Bone marrow (tissue), 2 donors: Measurements from ENCODE around the gene FAM200C.

Source experiments
- DNase-seq, 2 donors: peaks; one replicate each; lab custom pipeline; 2025; lab: John Stamatoyannopoulos, UW

FAM200C gene

GRCh38 chr5:160399402-160400353 is at the start of gene FAM200C:
Gene FAM200C, minus strand, starts transcription at chr5:160400054. Its CDS starts 4,564 bp downstream, at chr5:160395490.
- peak; percentile 45 to 81 for DNase-seq

GRCh38 chr5:160449458-160449857 is 49.6 kb upstream of the FAM200C start:
- DNase-seq = no peak

DNA sequence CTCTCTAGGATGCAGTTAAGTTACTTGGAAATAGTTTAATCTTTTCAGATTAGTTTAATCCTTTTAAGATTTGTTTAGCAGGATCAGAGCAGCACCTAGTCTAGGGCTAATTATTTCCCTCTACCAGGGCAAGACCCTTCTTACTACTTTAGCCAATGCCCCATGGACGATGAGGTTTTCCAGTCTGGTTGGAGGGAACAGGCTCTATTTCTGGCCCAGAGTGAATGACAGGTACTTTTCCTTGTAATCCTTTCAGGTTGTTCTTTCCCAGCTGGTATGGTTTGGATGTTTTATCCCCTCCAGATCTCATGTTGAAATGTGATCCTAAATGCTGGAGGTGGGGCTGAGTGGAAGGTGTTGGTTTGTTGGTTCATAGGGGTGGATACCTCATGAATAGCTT is 49.0 kb upstream of the FAM200C start:
- DNase-seq = no peak

DNA sequence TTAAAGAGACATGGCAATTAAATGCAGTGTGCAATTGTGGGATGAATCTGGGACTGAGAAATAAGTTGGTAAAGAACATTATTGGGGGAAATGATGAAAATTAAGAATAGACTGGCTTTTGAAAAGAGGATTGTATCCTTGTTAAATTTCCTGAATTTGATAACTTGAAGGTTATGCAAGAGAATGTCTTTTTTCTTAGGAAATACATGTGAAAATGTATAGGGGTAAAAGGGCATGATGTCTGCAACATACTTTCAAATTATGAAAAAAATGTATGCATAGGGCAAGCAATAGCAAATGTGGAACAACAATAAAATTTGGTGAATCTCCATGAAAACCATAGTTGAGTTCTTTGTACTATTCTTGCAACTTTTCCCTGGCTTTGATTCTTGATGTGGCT is 45.9 kb upstream of the FAM200C start:
- DNase-seq = no peak

GRCh38 chr5:160445132-160445531 is 45.3 kb upstream of the FAM200C start:
- no peak for DNase-seq

- no peak for DNase-seq
Measured at GRCh38 chr5:160444407-160444806, 44.6 kb upstream of the FAM200C start.

DNA sequence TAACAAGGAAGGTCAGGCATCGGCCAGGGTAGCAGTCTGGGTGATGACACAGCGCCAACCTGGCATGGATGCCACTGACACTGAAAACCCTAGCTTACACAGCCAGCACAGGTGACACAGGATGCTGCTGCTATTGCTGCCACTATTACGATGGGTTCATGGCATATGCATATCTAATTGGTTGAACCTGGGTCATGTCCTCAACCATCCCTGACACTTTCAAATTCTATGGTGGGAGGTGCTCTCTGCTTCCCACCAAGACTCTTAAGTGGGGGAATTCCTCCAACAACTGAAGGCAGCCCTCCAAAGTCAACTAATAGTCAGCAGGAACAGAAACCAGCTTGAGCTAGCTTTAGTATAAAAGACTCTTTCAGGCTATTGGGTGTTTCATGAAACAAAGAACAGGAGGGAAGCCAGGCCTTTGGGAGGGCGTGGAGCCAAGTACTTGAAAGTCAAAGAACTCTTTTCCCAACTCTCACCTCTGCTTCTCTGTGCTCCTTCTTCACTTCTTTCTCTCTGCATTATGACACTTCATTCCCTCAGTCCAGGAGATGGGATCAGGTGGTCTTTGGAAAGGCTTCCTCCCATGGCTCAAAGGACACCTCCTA is 43.1 kb upstream of the FAM200C start:
- DNase-seq = no peak

DNA sequence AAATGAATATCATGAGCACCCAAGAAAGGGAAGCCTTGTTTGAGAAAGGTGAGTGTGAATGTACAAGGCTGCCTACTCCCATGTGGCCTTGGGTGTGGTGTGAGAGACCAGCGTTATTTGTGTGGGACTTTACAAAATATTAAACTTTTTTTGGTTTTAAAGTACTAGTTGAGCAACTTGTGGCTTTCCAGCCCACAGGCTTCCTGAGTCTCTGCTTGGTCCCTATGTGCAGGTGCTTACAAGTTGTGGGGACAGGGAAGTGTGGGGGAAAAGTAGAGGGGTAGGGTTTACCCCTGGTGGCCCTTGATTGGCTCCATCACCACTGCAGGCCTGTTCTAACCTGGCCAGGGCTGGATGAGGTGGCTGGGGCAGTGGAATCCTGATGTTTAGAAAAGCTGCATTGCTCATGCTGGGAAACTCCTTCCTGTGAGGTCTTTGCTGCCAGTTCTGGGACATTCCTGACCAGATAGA is 41.5 kb upstream of the FAM200C start:
- no peak for DNase-seq

- peak; percentile 81 to 84 for DNase-seq
Measured at GRCh38 chr5:160439205-160439600, 39.3 kb upstream of the FAM200C start.

DNA sequence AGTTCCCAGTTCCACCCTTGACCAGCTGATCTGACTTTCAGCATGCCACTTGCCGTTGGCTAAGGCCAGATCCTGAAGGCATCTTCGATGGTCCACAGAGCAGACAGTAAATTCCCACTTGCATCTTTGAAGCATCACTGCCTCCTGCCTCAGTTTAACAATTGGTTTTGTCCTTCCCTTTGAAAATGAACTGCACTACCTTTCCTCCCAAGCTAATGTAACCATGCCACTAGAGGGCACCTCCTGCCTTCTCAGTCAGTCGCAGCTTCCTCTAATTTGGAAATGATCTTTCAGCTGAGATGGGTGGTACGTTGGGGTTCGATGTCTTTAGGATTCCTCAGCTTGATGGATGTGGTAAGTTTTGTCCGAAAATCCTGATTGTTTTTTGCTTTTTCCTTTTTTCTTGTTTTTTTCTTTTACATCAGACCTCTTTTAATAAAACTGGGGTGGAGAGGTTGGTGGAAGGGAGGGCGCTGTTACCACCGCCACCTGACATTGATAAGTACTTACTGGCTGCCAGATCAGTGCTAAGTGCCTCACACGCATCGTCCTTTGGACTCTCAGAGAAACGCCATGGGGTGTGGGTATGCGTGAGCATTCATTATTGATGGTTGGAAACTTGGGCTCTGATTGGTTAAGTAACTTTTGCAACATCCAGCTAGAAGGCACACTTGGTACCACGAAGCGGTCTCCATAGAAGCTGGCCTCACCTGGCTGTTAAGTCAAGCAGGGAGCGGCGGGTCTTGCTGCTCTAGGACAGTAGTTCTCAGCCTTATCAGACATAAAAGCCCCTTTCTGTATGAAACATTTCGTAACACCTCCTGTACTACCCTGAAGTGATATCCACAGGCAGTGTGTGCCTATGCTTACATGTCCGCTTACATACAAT is 38.7 kb upstream of the FAM200C start:
- peak; percentile 54 to 67 for DNase-seq

DNA sequence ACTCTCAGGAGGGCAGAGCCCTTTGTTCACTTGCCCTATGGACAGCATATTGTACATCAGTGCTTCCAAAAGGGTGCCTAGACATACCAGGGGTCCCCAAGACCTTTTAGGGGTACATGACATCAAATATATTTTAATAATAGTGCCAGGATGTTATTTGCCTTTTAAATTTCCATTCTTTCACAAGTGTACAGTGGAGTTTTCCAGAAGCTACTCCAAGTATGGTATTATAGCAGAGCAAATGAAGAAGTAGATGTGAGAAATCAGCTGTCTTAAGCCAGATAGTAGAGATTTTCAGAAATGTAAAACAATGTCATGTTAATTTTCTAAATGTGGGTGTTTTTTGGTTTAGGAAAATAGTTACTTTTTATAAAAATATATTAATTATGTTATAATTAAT is 37.4 kb upstream of the FAM200C start:
- DNase-seq = no peak

GRCh38 chr5:160436661-160437060 is 36.8 kb upstream of the FAM200C start:
- peak in 1 of 2 donors; percentile 49 for DNase-seq

GRCh38 chr5:160436017-160436416 is 36.2 kb upstream of the FAM200C start:
- no peak for DNase-seq

GRCh38 chr5:160435532-160435931 is 35.7 kb upstream of the FAM200C start:
- DNase-seq = no peak

- DNase-seq = no peak
Measured at GRCh38 chr5:160434022-160434531, 34.2 kb upstream of the FAM200C start.

DNA sequence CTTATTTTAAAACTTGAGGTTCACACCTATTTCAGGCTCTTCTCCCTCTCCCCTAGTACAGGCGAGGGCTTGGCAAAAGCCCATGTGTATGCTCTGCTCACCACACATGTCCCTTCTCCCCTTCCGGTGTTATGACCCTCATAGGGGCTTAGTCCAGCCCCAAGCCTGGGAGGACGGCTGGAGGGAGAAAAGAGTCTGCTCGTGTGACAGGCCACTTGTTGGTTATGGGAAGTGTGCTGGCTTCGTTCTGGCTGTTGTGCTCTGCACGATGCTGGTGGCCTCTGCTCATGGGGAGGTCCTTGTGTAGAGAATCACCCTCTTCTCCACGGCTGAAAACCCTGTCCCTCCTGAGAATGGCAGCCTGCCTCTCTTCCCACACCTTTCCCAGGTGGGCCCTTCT is 32.9 kb upstream of the FAM200C start:
- DNase-seq = no peak

DNA sequence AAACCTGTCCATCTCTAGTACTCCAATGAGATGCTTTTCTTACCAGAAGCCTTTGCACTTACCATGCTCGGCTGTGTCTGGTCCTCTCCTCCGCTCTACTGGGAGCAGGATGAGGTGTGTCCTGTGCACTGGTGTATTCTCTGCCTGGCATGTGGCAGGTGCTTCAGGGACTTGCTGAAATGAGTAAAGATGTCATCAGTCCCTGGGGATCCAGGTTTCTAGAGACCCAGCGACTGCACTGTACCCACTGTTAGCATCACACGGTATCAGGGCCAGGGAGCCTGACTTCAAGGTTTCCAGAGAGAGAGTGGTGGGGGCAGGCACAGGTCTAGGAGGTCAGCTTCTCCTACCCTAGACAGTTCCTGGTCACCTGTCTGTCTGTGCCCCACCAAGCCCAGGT is 32.3 kb upstream of the FAM200C start:
- DNase-seq = no peak

GRCh38 chr5:160427607-160428006 is 27.8 kb upstream of the FAM200C start:
- DNase-seq = no peak

GRCh38 chr5:160423099-160423498 is 23.2 kb upstream of the FAM200C start:
- DNase-seq = no peak

- peak; percentile 66 to 75 for DNase-seq
Measured at GRCh38 chr5:160421625-160422258, 21.9 kb upstream of the FAM200C start, which contains the start of gene PTTG1. Gene PTTG1, plus strand, starts transcription at chr5:160421855. Its CDS starts 458 bp downstream, at chr5:160422313.

DNA sequence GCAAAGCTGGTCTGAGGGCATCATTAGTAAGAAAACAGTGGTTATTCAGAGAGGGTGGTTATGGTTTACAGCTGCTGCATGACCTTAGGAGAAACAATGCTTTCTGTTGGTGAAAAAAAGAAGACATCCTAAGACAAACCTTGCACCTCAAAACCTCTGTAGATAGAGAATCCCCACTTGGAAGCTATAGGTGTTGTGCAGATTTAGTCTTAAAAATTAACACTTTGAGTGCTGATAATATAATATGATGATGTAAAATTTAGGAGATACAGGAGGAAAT is 20.4 kb upstream of the FAM200C start:
- DNase-seq = no peak
